CD4-positive, alpha-beta T cell treated with Interleukin-17A for 4 hours (primary cell): ENCODE measurements around the gene CEP57.
"Not testable (repeated sequence)": the region's sequence is repeated elsewhere in the genome, so short reads cannot be mapped to it uniquely, and the experiment has no call there.

Experiments used
- DNase-seq: peaks from one replicate; pipeline ENCODE4 v3.0.0-alpha.2; 2020; ENCODE audit warnings: mixed read lengths

Gene CEP57

DNA sequence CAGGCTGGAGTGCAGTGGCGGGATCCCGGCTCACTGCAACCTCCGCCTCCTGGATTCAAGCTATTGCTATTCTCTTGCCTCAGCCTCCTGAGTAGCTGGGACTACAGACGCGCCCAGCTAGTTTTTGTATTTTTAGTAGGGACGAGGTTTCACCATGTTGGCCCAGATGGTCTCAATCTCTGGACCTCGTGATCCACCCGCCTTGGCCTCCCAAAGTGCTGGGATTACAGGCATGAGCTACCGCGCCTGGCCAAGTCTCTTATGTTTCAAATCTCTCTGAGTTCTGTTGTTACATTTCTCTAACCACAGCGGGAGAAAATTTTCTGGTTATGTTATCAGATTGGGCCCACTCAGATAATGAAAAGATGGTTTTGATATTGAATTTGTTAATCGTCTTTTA, 10.1 kb downstream of the CEP57 start:
- DNase-seq = no peak

DNA sequence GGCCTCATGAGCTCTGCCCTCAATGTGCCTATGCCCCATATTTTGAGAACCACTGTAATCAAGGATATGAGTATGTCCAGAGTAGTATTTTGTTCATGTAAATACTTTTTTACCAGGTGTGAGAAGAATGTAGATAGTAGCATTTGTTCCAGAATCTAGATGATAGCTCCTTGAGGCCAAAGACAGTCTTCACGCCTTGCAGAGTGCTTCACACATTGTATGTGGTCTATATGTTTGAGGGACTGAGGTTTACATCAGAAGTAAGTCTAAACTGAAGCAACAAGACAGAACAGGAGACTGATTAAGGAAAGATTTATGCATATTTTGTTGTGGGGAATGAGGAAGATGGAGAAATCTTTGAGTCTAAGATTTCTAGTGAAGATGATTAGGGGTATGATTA, 12.5 kb downstream of the CEP57 start:
- no peak for DNase-seq

DNA sequence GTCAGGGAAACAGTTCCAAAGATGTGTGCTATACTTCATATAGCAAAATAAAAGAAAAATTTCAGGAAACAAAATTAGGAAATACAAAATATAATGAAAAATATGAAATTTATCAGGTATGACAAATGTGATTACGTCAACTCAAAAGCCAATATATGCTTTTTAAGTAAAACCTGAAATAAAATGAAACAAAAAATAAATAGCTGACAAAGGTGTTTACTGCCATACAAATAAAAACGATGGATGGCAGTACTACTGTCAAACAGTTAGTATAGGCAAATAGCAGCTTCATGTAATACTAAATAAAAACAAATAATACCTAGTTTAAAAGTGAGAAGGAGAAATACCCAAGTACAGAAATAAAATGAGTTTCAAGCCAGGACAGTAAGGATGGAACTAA, 13.7 kb downstream of the CEP57 start:
- DNase-seq = no peak

- no peak for DNase-seq
These were observed 15.6 kb downstream of the CEP57 start for GRCh38 chr11:95805869-95806268.

DNA sequence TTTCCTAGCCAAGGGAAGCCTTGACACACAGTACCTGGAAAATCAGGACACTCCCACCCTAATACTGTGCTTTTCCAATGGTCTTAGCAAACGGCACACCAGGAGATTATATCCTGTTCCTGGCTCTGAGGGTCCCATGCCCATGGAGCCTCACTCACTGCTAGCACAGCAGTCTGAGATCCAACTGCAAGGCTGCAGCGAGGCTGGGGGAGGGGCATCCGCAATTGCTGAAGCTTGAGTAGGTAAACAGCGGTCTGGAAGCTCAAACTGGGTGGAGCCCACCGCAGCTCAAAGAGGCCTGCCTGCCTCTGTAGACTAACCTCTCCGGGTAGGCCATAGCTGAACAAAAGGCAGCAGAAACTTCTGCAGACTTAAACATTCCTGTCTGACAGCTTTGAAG, 16.2 kb downstream of the CEP57 start:
- peak; percentile 17 for DNase-seq

DNA sequence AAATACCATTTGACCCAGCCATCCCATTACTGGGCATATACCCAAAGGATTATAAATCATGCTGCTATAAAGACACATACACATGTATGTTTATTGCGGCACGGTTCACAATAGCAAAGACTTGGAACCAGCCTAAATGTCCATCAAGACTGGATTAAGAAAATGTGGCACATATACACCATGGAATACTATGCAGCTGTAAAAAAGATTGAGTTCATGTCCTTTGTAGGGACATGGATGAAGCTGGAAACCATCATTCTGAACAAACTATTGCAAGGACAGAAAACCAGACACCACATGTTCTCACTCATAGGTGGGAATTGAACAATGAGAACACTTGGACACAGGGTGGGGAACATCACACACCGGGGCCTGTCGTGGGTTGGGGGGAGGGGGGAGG, 20.8 kb downstream of the CEP57 start:
- DNase-seq = not testable (repeated sequence)

DNA sequence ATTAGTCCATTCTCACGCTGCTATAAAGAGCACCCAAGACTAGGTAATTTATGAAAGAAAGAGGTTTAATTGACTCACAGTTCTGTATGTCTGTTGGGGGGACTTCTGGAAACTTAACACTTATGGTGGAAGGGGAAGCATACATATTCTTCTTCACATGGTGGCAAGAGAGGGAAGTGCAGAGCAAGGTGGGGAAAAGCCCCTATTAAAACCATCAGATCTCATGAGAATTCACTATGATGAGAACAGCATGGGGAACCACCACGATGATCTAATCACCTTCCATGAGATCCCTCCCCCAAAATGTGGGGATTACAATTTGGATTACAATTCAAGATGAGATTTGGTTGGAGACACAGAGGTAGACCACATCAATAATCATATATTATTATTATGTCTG, 25.7 kb downstream of the CEP57 start:
- DNase-seq = no peak

DNA sequence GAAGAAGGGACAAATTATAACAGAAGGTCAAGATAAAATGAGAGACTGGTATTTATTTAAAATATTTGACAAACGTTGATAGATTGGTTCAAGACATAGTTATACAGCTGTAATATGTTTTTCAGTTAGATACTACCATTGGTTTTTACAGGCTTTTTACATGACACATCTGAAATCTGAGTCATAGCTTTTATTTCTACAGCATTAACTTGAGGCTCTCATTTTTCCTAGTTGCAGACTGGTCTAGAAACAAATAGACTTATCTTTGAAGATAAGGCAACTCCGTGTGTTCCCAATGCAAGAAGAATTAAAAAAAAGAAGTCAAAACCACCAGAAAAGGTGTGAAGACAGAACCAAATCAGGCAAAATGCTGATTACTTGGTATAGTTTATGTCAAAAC, 31.3 kb downstream of the CEP57 start:
- DNase-seq = no peak

DNA sequence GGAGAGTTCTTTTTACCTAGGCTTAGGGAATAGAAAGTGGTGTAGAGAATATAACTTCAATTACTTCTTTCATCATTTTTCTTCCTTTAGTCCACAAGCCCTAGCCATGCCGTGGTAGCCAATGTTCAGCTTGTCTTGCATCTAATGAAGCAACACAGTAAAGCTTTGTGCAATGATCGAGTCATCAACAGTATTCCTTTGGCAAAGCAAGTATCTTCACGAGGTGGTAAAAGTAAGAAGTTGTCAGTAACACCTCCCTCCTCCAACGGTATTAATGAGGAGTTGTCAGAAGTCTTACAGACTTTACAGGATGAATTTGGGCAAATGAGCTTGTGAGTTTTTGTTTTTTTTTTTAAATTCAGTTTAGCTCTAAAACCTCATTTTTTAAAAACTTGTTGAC, 37.4 kb downstream of the CEP57 start:
- DNase-seq = no peak

GRCh38 chr11:95829580-95830259, 39.4 kb downstream of the CEP57 start:
- DNase-seq = no peak

- no peak for DNase-seq
These were observed 41.0 kb downstream of the CEP57 start for GRCh38 chr11:95831198-95831883.

DNA sequence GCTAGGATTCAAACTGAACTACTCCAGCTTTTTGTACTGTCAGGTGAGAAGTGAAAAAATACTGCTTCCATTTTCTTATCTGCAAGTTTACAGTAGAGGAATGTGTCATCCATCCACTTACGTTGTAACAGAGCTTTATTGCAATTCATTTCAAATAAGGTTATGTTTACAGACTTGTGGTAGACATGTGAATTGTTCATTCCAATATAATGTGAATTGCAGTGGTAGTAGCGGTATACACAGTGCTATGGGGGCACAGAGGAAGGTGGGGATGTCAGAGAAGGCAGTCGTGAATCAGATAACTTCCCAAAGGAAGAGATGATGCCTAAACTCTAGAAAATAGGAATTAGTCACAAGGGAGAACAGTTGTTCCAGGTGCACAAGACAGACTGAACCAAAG, 42.5 kb downstream of the CEP57 start:
- no peak for DNase-seq

DNA sequence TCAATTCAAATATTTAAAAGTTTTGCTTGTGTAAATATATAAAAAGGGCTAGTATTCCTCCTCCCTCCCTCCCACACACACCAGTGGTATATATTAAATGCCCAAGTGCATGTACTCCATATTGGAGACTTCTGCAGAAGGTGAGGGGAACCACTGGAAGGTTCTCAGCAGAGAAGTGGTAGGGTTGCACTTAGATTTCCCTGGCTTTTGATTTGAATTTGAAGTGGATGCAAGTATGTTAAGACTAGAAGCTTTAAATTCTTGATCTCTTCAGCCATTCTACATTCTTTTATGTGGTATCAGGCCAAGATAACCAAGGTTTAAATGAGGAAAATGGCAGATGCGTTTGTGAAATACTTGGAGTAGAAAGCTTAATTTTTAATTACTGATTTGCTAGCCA, 43.1 kb downstream of the CEP57 start:
- DNase-seq = no peak

GRCh38 chr11:95835351-95835750, 45.1 kb downstream of the CEP57 start:
- no peak for DNase-seq

GRCh38 chr11:95835768-95836488, 45.6 kb downstream of the CEP57 start:
- DNase-seq = peak; percentile 68

GRCh38 chr11:95845167-95845566, 54.9 kb downstream of the CEP57 start:
- DNase-seq = no peak

GRCh38 chr11:95849087-95849825, 59.0 kb downstream of the CEP57 start:
- DNase-seq = peak; percentile 50

GRCh38 chr11:95850137-95850536, 59.8 kb downstream of the CEP57 start:
- DNase-seq = no peak

GRCh38 chr11:95853138-95853537, 62.8 kb downstream of the CEP57 start:
- no peak for DNase-seq

- DNase-seq = no peak
These were observed 63.6 kb downstream of the CEP57 start for GRCh38 chr11:95853862-95854261.

DNA sequence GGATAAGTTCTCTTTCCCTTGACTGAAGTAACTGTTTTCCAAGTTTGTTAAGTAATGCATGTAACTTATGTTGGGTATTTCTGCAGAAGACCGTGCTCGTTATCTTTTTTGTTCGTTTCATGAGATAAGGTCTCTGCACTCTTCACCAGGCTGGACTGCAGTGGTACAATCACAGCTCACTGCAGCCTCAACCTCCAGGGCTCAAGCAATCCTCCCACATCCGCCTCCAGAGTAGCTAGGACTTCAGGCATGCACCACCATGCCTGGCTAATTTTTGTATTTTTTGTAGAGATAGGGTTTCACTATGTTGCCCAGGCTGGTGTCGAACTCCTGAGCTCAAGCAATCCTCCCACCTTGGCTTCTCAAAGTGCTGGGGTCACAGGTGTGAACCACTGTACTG, 64.1 kb downstream of the CEP57 start:
- DNase-seq = not testable (repeated sequence)

- DNase-seq = not testable (repeated sequence)
These were observed 69.7 kb downstream of the CEP57 start for GRCh38 chr11:95860024-95860423.

DNA sequence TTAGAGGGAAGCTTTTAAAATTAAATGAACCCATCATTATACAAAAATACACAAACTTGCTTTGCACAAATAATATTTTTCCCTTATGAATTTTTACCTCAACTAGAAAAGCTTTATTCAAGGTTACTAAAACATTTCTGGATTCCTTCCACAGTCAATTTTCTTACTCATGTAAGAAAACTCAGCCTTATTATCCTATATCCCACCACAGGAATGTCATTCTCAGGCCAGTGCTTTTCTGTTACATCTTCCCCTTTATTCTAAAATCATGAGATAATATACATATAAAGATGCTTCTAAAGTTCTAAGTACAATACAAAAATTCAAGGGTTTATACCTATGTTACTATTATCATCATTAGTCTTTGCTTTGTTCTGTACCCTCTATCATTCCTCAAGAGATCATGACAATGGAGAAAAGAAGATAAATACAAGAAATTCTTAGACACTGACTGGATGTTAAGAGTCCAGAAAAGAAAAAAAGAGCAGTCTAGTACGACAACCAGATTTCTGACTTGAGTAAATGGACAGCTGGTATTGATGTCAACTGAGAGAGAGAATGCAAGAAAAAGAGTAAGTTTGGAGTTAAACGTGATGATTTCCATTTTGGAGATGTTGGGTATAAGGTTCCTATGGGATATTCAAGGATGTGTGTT, 73.3 kb downstream of the CEP57 start:
- no peak for DNase-seq
